H1 (cell line): ENCODE measurements around the gene OPALIN.

ENCODE experiments used
- CBX8 ChIP-seq: fragments of 300-800, 300-1000 bp; sonication (generic); IDR thresholded peaks from 2 replicates; pipeline ENCODE4 v1.7.1; 2016; ENCODE audit warnings: low read depth, low read length, borderline replicate concordance
- EP300 ChIP-seq, 2 experiments: IDR thresholded peaks; 1 replicate in 1 of 2; 2 replicates in 1 of 2; pipeline ENCODE4 v1.6.1; 2011 to 2012; ENCODE audit warnings: low read depth in 2 of 2, low read length in 2 of 2, mild to moderate bottlenecking in 2 of 2, borderline replicate concordance in 1 of 2, inconsistent platforms in 1 of 2, moderate library complexity in 1 of 2
- EZH2 ChIP-seq: fragments of 200-600 bp; sonication (generic); IDR thresholded peaks from 2 replicates; pipeline ENCODE4 v1.7.1; 2012; ENCODE audit warnings: low read depth, mild to moderate bottlenecking, moderate library complexity, low read length, inconsistent platforms; ENCODE audit not compliant: severe bottlenecking
- GABPA ChIP-seq: IDR thresholded peaks from 2 replicates; pipeline ENCODE4 v1.6.1; 2011; ENCODE audit warnings: mild to moderate bottlenecking, low read length, moderate library complexity, borderline replicate concordance; ENCODE audit not compliant: insufficient read depth
- PHF8 ChIP-seq: fragments of 200-600 bp; sonication (generic); conservative IDR thresholded peaks from 2 replicates; pipeline ENCODE4 v1.7.1; 2012; ENCODE audit warnings: low read depth, mild to moderate bottlenecking, inconsistent platforms, low read length, moderate library complexity
- SUZ12 ChIP-seq: fragments of 200-600 bp; sonication (generic); IDR thresholded peaks from 2 replicates; pipeline ENCODE4 v1.6.1; 2012; ENCODE audit warnings: mild to moderate bottlenecking, inconsistent platforms, low read length, moderate library complexity, mixed read lengths
- TF ChIP-seq, protein P1 (sequence below), 3 experiments: IDR thresholded peaks; 1 replicate in 2 of 3; 2 replicates in 1 of 3; pipeline versions ENCODE4 v1.5.1 to v1.6.1; 2011; ENCODE audit warnings: low read length in 3 of 3, mild to moderate bottlenecking in 3 of 3, inconsistent platforms in 2 of 3, low read depth in 1 of 3, moderate library complexity in 1 of 3; ENCODE audit not compliant: insufficient read depth in 1 of 3; ENCODE audit errors: control extremely low read depth in 1 of 3

- TF ChIP-seq, protein P1, sequence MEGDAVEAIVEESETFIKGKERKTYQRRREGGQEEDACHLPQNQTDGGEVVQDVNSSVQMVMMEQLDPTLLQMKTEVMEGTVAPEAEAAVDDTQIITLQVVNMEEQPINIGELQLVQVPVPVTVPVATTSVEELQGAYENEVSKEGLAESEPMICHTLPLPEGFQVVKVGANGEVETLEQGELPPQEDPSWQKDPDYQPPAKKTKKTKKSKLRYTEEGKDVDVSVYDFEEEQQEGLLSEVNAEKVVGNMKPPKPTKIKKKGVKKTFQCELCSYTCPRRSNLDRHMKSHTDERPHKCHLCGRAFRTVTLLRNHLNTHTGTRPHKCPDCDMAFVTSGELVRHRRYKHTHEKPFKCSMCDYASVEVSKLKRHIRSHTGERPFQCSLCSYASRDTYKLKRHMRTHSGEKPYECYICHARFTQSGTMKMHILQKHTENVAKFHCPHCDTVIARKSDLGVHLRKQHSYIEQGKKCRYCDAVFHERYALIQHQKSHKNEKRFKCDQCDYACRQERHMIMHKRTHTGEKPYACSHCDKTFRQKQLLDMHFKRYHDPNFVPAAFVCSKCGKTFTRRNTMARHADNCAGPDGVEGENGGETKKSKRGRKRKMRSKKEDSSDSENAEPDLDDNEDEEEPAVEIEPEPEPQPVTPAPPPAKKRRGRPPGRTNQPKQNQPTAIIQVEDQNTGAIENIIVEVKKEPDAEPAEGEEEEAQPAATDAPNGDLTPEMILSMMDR (IDR thresholded peaks at IDR 0.05; ENCODE audit: control extremely low read depth in 1 of 3, insufficient read depth in 1 of 3, low read depth in 1 of 3, low read length in 3 of 3), result no peak
- TF ChIP-seq EP300 (IDR thresholded peaks at IDR 0.05; ENCODE audit: borderline replicate concordance in 1 of 2, low read depth in 2 of 2, low read length in 2 of 2), result no peak
- TF ChIP-seq GABPA, result no peak
- TF ChIP-seq EZH2, result no peak
- TF ChIP-seq CBX8, result no peak
- no peak for TF ChIP-seq SUZ12
- TF ChIP-seq PHF8, result no peak
Observed at GRCh38 chr10:96327462-96327861, 31.3 kb downstream of the OPALIN start.
